Prostate gland (tissue), 2 donors: ENCODE measurements around the gene KCNG2. TPM values are rescaled to one million over a fixed set of nuclear protein-coding genes. Genes with fewer than 3 reads are reported as not detected.

ENCODE experiments used
- DNase-seq: peaks from one replicate; pipeline ENCODE4 v3.0.0-alpha.2; 2019; ENCODE audit warnings: low spot score
- H3K27ac ChIP-seq, 2 donors: fragments of 200-600 bp; sonication (generic); 2 replicates each; pipeline ENCODE4 v1.5.1; 2017 to 2019
- H3K27me3 ChIP-seq: fragments of 200-600 bp; sonication (generic); replicated peaks from 2 replicates; pipeline ENCODE4 v1.5.1; 2019; ENCODE audit not compliant: insufficient read depth
- H3K36me3 ChIP-seq, 2 donors: fragments of 200-600 bp; sonication (generic); 1 replicate in 1 of 2; 2 replicates in 1 of 2; pipeline versions ENCODE4 v1.5.1 to v1.8.1; 2017 to 2019
- H3K4me1 ChIP-seq: fragments of 200-600 bp; sonication (generic); replicated peaks from 2 replicates; pipeline ENCODE4 v1.5.1; 2019
- H3K4me3 ChIP-seq, 2 donors: fragments of 200-600 bp; sonication (generic); 2 replicates each; pipeline ENCODE4 v1.5.1; 2017 to 2019
- H3K9me3 ChIP-seq: fragments of 200-600 bp; sonication (generic); 2 replicates; pipeline ENCODE4 v1.5.1; 2017
- CTCF ChIP-seq, 4 experiments: fragments of 200-600 bp in 2 of 4; fragments of 450-650 bp in 2 of 4; sonication (generic) in 2 of 4; IDR thresholded peaks; 1 replicate in 3 of 4; 2 replicates in 1 of 4; pipeline ENCODE4 v1.5.1; 2016 to 2019; ENCODE audit warnings: antibody characterized with exemption in 4 of 4, mild to moderate bottlenecking in 2 of 4, moderate library complexity in 2 of 4
- POLR2A ChIP-seq: fragments of 450-650 bp; IDR thresholded peaks from one replicate; pipeline ENCODE4 v1.6.1; 2016; ENCODE audit warnings: antibody characterized with exemption, mild to moderate bottlenecking
- POLR2AphosphoS5 ChIP-seq: sonication (generic); formaldehyde crosslinking; IDR thresholded peaks from one replicate; pipeline ENCODE4 v1.6.1; 2017; ENCODE audit warnings: antibody characterized with exemption
- WGBS: methylation state at CpG from one replicate; pipeline ENCODE4 v1.1.5; 2018; 5-methylcytosine and 5-hydroxymethylcytosine counted together
- intact Hi-C: fragments of 100-400 bp; cut with DNase I; formaldehyde crosslinking; loops from one replicate; pipeline ENCODE4 v1.14.2; 2022
- total RNA-seq, 2 donors: library from RNA; depleted of rRNA; stranded (reverse); fragments of >200 nt; gene quantifications; one replicate each; pipeline ENCODE4 v1.1.0, GENCODE V29; 2016

The KCNG2 gene
- total RNA-seq, 2 donors from 2014 or later, result 3.7 TPM; not detected in 1

GRCh38 chr18:79899609-79900445, 102.1 kb downstream of the KCNG2 start:
- intact Hi-C loops, result no loop called here
- Histone ChIP-seq H3K27ac (no peak overlapping the region), H3K9me3 (no peaks in the 10 kb centered on the region), H3K27me3 (no peaks in the 10 kb centered on the region), H3K36me3 (no peaks in the 10 kb centered on the region), H3K4me3 (no peak overlapping the region), H3K4me1 (no peaks in the 10 kb centered on the region)
- TF ChIP-seq POLR2A (no peak), CTCF (IDR thresholded peaks at IDR 0.05) (no peak), POLR2AphosphoS5 (no peak)
- WGBS, result 85% methylated on average over 53 of the region's 53 CpGs
- DNase-seq, result no peak

GRCh38 chr18:79900610-79901570, 103.2 kb downstream of the KCNG2 start:
- DNase-seq, result no peak
- intact Hi-C loops, result no loop called here
- 93% methylated on average over 28 of the region's 28 CpGs for WGBS
- H3K4me1 ChIP-seq, result no peaks in the 10 kb centered on the region
- H3K36me3 ChIP-seq, result no peaks in the 10 kb centered on the region
- H3K27ac ChIP-seq, result no peak overlapping the region
- no peaks in the 10 kb centered on the region for H3K9me3 ChIP-seq
- no peaks in the 10 kb centered on the region for H3K27me3 ChIP-seq
- no peak for TF ChIP-seq POLR2A
- TF ChIP-seq CTCF (IDR thresholded peaks at IDR 0.05), result no peak
- no peak for TF ChIP-seq POLR2AphosphoS5
- no peak overlapping the region for H3K4me3 ChIP-seq

- no peak for DNase-seq
- Histone ChIP-seq H3K4me1 (no peaks in the 10 kb centered on the region), H3K36me3 (no peaks in the 10 kb centered on the region), H3K9me3 (no peaks in the 10 kb centered on the region), H3K27ac (no peak overlapping the region), H3K27me3 (no peaks in the 10 kb centered on the region), H3K4me3 (no peak overlapping the region)
- no peak for TF ChIP-seq CTCF (IDR thresholded peaks at IDR 0.05)
- intact Hi-C loops, result no loop called here
- 95% methylated on average over 13 of the region's 13 CpGs for WGBS
Measured at GRCh38 chr18:79901665-79902064, 103.9 kb downstream of the KCNG2 start.

- Histone ChIP-seq H3K4me1 (no peaks in the 10 kb centered on the region), H3K36me3 (no peaks in the 10 kb centered on the region), H3K4me3 (no peak overlapping the region), H3K27ac (no peak overlapping the region), H3K9me3 (no peaks in the 10 kb centered on the region), H3K27me3 (no peaks in the 10 kb centered on the region)
- TF ChIP-seq POLR2A (no peak), CTCF (IDR thresholded peaks at IDR 0.05) (no peak), POLR2AphosphoS5 (no peak)
- WGBS, result 89% methylated on average over 8 of the region's 8 CpGs
- DNase-seq, result no peak
- intact Hi-C loops, result no loop called here
Measured at GRCh38 chr18:79902075-79902474, 104.3 kb downstream of the KCNG2 start.
